Caki2 (cell line): Measurements from ENCODE around the gene SEC16A. TPM values are rescaled to one million over a fixed set of nuclear protein-coding genes. Genes with fewer than 3 reads are reported as not detected.
A peak's percentile ranks its signal among the peaks of the same experiment; 100 is the strongest.

Experiments
- DNase-seq: peaks from one replicate; pipeline ENCODE4 v3.0.0-alpha.2; 2015; ENCODE audit warnings: low read depth
- in situ Hi-C: cut with HindIII; loops from 2 replicates; pipeline ENCODE4 v1.10.0; 2016; ENCODE audit warnings: low sequenced_read_pairs, low pct_unique_long_range_greater_than_20kb, mixed read lengths
- total RNA-seq: library from RNA; depleted of rRNA; stranded (reverse); fragments of >200 nt; shearing (Covaris generic); gene quantifications from 2 replicates; pipeline ENCODE4 v1.2.3, GENCODE V29; 2014; ENCODE audit warnings: low replicate concordance

SEC16A gene
- total RNA-seq, 1 experiment from 2014 or later = 5.4 TPM

DNA sequence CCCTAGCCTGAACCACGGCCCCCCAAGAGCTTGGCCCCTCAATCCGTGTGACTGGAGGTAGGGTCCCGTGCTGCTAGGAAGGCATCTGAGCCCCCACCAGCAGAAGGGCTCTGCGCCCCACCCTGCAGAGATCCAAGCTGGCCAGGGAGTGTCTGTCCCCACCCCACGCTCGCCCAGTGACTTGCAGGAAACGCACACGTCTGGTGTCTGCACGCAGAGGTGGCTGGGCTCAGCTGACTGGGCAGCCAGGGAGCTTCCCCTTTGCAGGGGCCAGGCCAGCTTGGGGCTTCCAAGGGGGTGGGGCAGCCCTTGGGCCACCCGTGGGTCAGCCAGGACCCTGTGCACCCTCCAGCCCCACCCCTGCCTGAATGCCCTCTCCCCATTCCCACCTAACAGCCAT lies 38.7 kb upstream of the SEC16A start:
- peak; percentile 56 for DNase-seq
- in situ Hi-C loops = no loop called here

DNA sequence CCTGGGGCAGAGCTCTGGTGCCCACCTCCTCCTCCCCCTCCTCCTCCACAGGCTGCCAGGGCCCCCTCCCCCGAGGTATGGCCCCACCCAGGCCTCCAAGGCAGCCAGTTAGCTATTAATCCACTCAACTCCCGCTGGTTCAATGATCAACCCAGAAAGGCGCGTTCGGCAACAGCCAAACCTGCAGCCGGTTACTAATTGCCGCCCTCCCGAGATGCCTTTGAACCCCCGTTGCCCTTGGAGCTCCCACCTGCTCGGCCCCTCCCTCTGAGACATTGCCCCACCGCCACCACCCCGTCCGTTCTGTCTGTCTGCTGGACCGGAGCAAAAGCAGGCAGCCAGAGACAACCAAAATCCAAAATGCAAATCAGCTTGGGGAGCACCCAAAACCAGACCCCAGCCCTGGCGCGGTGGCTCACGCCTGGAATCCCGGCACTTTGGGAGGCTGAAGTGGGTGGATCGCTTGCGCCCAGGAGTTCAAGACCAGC lies 37.3 kb upstream of the SEC16A start:
- DNase-seq = peak; percentile 86
- in situ Hi-C loops = no loop called here

DNA sequence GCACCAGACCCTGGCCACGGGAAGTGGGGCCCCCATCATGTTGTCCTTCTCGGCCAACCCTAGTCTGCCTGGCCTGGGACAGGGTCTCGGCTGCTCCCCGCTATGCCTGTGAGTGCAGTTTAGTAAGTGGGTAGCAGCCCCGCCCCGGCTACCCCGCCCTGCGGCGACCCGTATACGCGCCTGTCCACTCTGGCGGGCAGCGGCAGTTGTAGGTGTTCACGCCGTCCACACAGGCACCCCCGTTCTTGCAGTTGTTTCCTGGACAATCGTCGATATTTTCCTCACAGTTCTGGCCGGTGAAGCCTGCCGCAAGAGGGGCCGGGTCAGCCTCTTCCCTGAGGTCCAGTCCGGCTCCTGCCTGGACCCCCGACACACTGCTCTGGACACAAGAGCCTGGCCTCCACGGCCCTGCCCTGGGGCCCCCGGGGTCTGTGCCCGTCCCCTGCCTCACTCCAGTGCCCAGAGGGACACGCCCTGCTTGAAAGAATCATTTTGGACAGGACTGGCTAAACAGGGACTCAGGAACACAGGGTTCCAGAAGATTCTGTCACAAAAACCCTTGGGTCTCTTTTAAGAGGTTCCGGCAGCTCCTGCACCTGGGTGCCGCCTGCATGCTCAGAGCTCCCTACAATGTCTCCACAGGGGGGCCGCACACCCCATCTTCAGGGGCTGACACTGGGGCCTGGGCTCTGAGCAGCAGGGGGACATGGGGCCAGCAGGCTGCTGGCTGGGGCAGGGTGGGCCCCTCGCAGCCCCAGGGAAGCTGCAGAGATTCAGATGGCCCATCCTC lies 36.6 kb upstream of the SEC16A start:
- in situ Hi-C loops = no loop called here
- DNase-seq = no peak

- DNase-seq = no peak
- in situ Hi-C loops = no loop called here
Measured at GRCh38 chr9:136518623-136519022, 35.8 kb upstream of the SEC16A start.

GRCh38 chr9:136517950-136518349 lies 35.1 kb upstream of the SEC16A start:
- DNase-seq = no peak
- in situ Hi-C loops = no loop called here

GRCh38 chr9:136517012-136517743 lies 34.3 kb upstream of the SEC16A start:
- in situ Hi-C loops = no loop called here
- no peak for DNase-seq

GRCh38 chr9:136516191-136516654 lies 33.4 kb upstream of the SEC16A start:
- in situ Hi-C loops = no loop called here
- no peak for DNase-seq

DNA sequence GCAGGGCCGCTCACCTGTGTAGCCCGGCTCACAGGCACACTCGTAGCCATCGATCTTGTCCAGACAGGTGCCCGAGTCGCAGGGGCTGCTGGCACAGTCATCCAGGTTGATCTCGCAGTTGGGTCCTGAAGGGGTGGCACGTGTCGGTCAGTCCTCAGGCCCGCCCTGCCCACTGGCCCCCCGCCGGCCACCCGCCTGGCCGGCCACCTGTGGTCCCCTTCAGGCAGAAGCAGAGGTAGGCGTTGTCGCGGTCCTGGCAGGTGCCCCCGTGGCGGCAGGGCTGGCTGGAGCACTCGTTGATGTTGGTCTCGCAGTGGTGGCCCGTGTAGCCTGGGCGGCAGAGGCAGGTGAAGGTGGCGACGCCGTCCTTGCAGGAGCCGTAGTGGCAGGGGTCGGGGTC lies 32.4 kb upstream of the SEC16A start:
- DNase-seq = no peak
- in situ Hi-C loops = no loop called here

- no peak for DNase-seq
- in situ Hi-C loops = no loop called here
Measured at GRCh38 chr9:136514022-136514714, 31.3 kb upstream of the SEC16A start.

DNA sequence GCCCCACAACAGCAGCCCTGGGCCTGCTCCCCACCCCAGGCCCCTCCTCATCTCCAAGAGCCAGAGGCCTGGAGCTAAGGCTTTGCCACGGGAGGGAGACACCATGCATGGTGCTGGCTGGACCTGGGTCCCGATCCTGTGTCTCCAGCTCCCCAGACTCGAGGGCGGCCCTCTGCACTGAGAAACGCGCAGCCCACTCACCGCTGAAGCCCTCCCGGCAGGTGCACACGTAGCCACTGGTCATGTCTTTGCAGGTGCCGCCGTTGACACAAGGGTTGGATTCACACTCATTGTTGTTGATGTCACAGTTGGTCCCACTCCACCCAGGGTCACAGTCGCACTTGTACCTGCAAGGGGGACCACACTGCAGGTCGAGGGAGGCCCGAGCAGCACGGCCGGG lies 30.4 kb upstream of the SEC16A start:
- DNase-seq = no peak
- in situ Hi-C loops = no loop called here

GRCh38 chr9:136512651-136513071 lies 29.8 kb upstream of the SEC16A start:
- in situ Hi-C loops = no loop called here

DNA sequence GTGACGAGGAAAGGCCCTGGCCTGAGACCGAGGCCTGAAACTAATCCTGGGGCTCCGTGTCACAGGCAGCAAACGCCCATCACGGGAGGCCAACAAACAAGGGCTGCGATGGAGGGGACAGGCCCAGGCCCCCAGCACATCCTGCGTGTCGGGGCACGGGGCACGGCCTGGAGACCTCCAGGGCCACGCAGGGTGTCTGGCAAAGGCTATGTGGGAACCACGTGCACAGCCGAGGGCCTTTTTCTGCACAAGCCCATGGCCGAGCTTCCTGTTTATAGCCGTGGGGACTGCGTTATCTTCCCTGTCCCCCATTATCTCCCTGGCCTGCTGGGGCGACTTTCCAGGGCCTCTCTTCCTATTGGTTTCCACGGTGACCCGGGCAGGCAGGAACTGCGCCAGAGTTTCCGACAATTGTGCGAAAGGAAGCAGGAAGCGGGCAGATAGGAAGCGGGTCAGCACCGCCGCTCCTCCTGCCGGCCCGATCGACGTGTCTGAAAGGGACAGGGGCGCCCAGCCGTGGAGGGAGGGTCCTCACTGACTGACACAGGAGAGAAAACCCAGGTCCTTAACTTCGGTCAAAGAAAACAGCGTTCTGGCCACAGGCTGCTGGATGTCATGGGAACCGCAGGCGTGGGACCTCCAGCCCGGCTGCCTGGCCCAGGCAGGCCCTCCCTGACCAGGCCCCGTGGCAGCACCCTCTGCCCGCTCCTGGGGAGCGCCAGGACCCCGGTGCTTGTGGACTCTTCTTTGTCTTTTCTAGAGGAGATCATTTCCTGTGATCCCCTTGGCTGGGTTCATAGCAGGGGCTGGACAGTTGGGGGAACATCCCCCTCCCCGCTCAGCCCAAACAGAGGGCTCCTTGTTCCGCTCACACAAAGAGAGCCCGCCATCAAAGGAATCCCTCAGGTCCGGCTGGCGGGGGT lies 29.1 kb upstream of the SEC16A start:
- in situ Hi-C loops = no loop called here
- DNase-seq = no peak

More at GRCh38 chr9:136512651-136513071, 29.8 kb upstream of the SEC16A start:
- DNase-seq = no peak

- no peak for DNase-seq
- in situ Hi-C loops = no loop called here
Measured at GRCh38 chr9:136511144-136511669, 28.4 kb upstream of the SEC16A start.

- no peak for DNase-seq
- in situ Hi-C loops = no loop called here
Measured at GRCh38 chr9:136510561-136510960, 27.7 kb upstream of the SEC16A start.

DNA sequence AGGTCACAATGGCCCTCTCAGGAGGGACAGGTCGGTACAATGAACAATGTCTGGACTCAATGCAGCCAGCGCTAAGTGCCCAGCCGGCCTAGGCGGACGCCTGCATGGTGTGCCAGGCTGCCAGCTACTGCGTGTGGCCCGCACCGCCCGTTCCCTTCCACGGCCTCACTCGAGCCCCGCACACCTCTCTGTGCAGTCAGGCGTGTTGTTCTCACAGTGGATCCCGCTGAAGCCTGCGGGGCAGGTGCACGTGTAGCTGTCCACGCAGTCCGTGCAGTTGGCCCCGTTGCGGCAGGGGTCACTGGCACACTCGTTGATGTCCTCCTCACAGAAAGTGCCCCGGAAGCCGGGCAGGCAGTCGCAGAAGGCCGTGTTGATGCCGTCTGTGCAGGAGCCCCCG lies 26.7 kb upstream of the SEC16A start:
- in situ Hi-C loops = no loop called here
- DNase-seq = no peak

- no peak for DNase-seq
- in situ Hi-C loops = no loop called here
Measured at GRCh38 chr9:136508729-136509500, 26.1 kb upstream of the SEC16A start.

DNA sequence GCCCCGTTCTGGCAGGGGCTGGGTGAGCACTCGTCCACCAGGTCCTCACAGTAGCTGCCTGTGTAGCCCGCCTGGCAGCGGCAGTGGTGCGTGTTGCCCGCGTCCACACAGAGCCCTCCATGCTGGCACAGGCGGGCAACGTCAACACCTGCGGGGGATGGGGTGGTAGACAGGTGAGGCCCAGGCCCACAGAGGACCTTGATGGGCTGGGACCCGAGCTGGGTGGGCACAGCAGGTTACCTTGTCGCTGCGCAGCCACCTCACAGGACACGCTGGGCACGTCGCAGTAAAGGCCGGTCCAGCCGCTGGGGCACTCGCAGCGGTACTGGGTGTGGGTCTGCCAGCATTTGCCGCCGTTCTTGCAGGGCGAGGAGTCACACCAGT lies 25.1 kb upstream of the SEC16A start:
- no peak for DNase-seq
- in situ Hi-C loops = no loop called here
